Measurements from ENCODE around the gene MMP10. TPM values are rescaled to one million over a fixed set of nuclear protein-coding genes. Genes with fewer than 3 reads are reported as not detected.

The MMP10 gene
- polyA plus RNA-seq, 1 experiment: 0.87 TPM

DNA sequence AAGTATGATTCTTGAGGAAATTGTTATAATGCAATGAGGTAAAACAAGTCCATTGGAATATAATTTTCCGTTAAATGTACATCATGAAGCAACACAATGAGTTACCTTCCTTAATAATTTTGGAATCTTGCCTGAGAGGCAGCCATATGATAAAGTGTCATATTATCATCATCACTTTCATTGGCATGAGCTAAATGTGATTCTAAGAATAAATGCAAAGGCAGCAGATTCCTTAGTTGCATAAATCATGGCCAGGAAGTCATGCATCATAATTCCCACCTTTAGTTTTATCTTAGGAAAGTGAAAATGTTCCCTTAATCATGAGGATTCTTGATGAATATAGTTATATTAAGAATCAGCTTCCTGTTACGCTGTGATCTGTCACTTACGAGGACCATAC, 31.8 kb upstream of the MMP10 start:
- ChIA-PET CTCF (interaction anchor here (0.6 to 4.2 kb wide), 4 partner anchors 10 to 230 kb away, joined by 3 to 30 read pairs (median 4); no protein-coding TSS in a partner anchor), POLR2A (no interaction called here)
- H3K4me3 ChIP-seq (ENCODE audit: low read depth, low read length): no peak overlapping the region
- no peak overlapping the region for H3K27ac ChIP-seq (ENCODE audit: low read depth, low read length)
- H3K9me3 ChIP-seq (ENCODE audit: control insufficient read depth, insufficient read depth, low read length): peaks cover 6% of the 10 kb centered on the region; the same call in 1 of the 2 replicates
- no peak for DNase-seq (ENCODE audit: low read depth, low spot score)
- no peak for TF ChIP-seq CTCF (IDR thresholded peaks at IDR 0.05; ENCODE audit: low read depth, low read length)
- H3K27me3 ChIP-seq (ENCODE audit: control insufficient read depth, insufficient read depth, low read length): no peaks in the 10 kb centered on the region

DNA sequence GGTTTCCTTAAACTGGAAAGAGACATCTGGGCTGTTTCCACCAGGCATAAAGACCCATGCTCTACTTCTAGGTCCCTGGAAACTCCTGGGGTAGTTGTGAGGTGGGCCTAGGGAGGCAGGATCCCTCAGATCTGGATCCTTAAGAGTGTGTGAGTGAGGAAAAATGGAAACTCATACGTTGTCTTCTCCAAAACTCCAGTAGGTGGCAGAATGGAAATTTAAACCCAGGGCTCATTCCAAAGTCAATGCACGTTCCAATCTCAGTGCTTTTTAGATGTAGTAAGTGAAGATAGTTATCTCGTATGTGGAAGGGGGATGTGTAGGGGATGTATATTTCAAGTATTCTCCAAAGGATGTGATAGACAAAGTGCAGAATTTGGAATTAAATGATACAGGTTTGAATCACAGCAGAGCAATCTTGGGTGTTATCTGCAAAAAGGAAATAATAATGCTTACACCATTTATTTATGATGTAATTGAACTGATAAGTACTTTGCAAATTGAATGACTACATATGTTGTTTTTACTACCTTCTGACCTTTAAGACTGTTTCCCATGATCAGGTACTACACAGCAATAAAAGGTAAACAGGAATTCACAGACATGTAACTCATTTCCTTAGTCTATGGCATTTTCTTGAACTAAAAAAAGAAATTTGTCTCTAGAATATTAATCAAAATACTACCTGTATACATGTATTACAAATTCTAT, 30.7 kb upstream of the MMP10 start:
- TF ChIP-seq CTCF (IDR thresholded peaks at IDR 0.05; ENCODE audit: low read depth, low read length): peak; percentile 71
- H3K4me3 ChIP-seq (ENCODE audit: low read depth, low read length): no peak overlapping the region
- no peaks in the 10 kb centered on the region for H3K27me3 ChIP-seq (ENCODE audit: control insufficient read depth, insufficient read depth, low read length)
- no peak overlapping the region for H3K27ac ChIP-seq (ENCODE audit: low read depth, low read length)
- DNase-seq (ENCODE audit: low read depth, low spot score): no peak
- H3K9me3 ChIP-seq (ENCODE audit: control insufficient read depth, insufficient read depth, low read length): peaks cover 6% of the 10 kb centered on the region; the same call in 1 of the 2 replicates
- ChIA-PET CTCF (interaction anchor here (0.6 to 4.2 kb wide), 18 partner anchors 9 to 243 kb away, joined by 3 to 30 read pairs (median 4); no protein-coding TSS in a partner anchor), POLR2A (no interaction called here)

DNA sequence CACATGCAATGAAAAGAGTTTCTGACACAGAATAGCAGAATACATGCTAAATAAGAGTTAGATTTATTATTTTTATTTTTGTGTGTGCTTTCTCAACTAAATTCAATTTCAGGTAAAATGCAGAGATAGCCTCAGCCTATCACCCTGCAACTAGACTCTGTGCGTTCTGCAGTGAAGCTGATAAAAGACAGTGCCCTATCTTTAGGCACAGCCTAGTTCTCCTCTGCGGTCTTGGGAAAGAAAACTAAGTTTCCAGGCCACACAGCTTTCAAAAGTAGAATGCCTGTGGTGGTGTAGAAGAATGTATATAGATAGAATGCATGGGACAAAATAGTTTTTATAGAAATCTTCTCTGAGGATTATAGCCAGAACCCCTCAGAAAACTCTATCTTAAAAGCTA, 29.5 kb upstream of the MMP10 start:
- CTCF ChIA-PET: interaction anchor here (0.8 to 4.2 kb wide), 16 partner anchors 8 to 245 kb away, joined by 3 to 30 read pairs (median 3); no protein-coding TSS in a partner anchor
- no peak overlapping the region for H3K4me3 ChIP-seq (ENCODE audit: low read depth, low read length)
- POLR2A ChIA-PET: no interaction called here
- DNase-seq (ENCODE audit: low read depth, low spot score): no peak
- no peaks in the 10 kb centered on the region for H3K27me3 ChIP-seq (ENCODE audit: control insufficient read depth, insufficient read depth, low read length)
- H3K27ac ChIP-seq (ENCODE audit: low read depth, low read length): no peak overlapping the region
- TF ChIP-seq CTCF (IDR thresholded peaks at IDR 0.05; ENCODE audit: low read depth, low read length): no peak
- H3K9me3 ChIP-seq (ENCODE audit: control insufficient read depth, insufficient read depth, low read length): peaks cover 6% of the 10 kb centered on the region; the same call in 1 of the 2 replicates

DNA sequence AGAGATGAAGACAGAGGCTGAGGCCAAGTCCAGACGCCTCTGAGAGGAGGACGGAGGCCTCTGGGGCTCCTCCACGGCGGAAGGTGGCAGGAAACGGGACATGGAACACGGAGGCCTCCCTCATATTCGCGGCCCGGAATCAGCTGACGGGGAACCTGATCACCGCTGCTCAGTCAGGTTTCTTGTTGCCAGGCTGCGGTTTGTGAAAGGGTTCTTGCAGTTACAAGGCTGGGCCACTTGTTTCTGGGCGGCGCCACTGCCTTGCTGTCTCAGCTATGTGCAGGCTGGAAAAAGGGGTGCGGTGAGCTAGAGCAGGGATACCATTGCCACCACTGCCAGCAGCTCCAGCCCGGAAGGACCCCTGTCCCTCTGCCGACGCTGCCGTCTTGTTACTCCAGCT, 27.5 kb upstream of the MMP10 start:
- CTCF ChIA-PET: no interaction called here
- DNase-seq (ENCODE audit: low read depth, low spot score): no peak

More for the DNA sequence above, 27.5 kb upstream of the MMP10 start:
- H3K4me3 ChIP-seq (ENCODE audit: low read depth, low read length): no peak overlapping the region
- TF ChIP-seq CTCF (IDR thresholded peaks at IDR 0.05; ENCODE audit: low read depth, low read length): peak; percentile 30
- no peaks in the 10 kb centered on the region for H3K27me3 ChIP-seq (ENCODE audit: control insufficient read depth, insufficient read depth, low read length)
- H3K9me3 ChIP-seq (ENCODE audit: control insufficient read depth, insufficient read depth, low read length): peaks cover 6% of the 10 kb centered on the region; the same call in 1 of the 2 replicates
- POLR2A ChIA-PET: no interaction called here
- no peak overlapping the region for H3K27ac ChIP-seq (ENCODE audit: low read depth, low read length)
